GM10248 (cell line): ENCODE data around the gene RFNG.

ENCODE experiments used
- CTCF ChIA-PET: fragments of 300-600 bp; sonication (Branson Sonifier 250); formaldehyde crosslinking; extraction: SDS; loops from one replicate; lab custom pipeline; 2021; ENCODE audit warnings: antibody characterized with exemption; lab: Yijun Ruan, JAX
- POLR2A ChIA-PET: fragments of 350-650 bp; sonication (Branson Sonifier 250); formaldehyde crosslinking; extraction: SDS; loops from one replicate; lab custom pipeline; 2020; ENCODE audit warnings: antibody characterized with exemption; lab: Yijun Ruan, JAX
- DNase-seq: peaks from one replicate; pipeline ENCODE4 v3.0.0; 2012; ENCODE audit errors: extremely low spot score
- CTCF ChIP-seq: IDR thresholded peaks from 2 replicates; pipeline ENCODE4 v1.5.1; 2012; ENCODE audit warnings: mild to moderate bottlenecking, low read depth; ENCODE audit errors: extremely low read depth, missing control alignments, control extremely low read depth

The RFNG gene

GRCh38 chr17:82077617-82078358 lies 26.2 kb upstream of the RFNG start:
- ChIA-PET POLR2A (no interaction called here), CTCF (interaction anchor here (2.4 kb wide), 1 partner anchor 18 kb away, joined by 5 read pairs; no protein-coding TSS in a partner anchor)
- no peak for DNase-seq

GRCh38 chr17:82076785-82077591 lies 25.4 kb upstream of the RFNG start:
- DNase-seq, result no peak
- no peak for TF ChIP-seq CTCF
- CTCF ChIA-PET, result interaction anchor here (0.9 to 2.4 kb wide), 4 partner anchors 8 to 46 kb away, joined by 3 to 5 read pairs (median 3); partner anchors contain the start of gene DCXR
- POLR2A ChIA-PET, result interaction anchor here (1.1 kb wide), 1 partner anchor 9 kb away, joined by 3 read pairs; no protein-coding TSS in a partner anchor

More at GRCh38 chr17:82077617-82078358, 26.2 kb upstream of the RFNG start:
- no peak for TF ChIP-seq CTCF

GRCh38 chr17:82076018-82076784 lies 24.6 kb upstream of the RFNG start:
- no peak for TF ChIP-seq CTCF
- ChIA-PET POLR2A (interaction anchor here (0.5 to 1.1 kb wide), 2 partner anchors 10 to 269 kb away, joined by 3 to 4 read pairs; no protein-coding TSS in a partner anchor), CTCF (interaction anchor here (0.9 to 2.4 kb wide), 4 partner anchors 9 to 46 kb away, joined by 3 to 5 read pairs (median 3); partner anchors contain the start of gene DCXR)
- no peak for DNase-seq

GRCh38 chr17:82073446-82073845 lies 21.8 kb upstream of the RFNG start:
- no peak for DNase-seq
- TF ChIP-seq CTCF, result no peak
- ChIA-PET POLR2A (no interaction called here), CTCF (interaction anchor here (0.7 to 1.6 kb wide), 3 partner anchors 20 to 114 kb away, joined by 3 to 5 read pairs (median 3); partner anchors contain the start of gene DCXR)

GRCh38 chr17:82072827-82073226 lies 21.2 kb upstream of the RFNG start:
- ChIA-PET CTCF (interaction anchor here (0.7 to 1.2 kb wide), 2 partner anchors 35 to 114 kb away, joined by 3 to 5 read pairs; partner anchors contain the start of gene DCXR), POLR2A (no interaction called here)
- no peak for TF ChIP-seq CTCF
- no peak for DNase-seq

- no peak for TF ChIP-seq CTCF
- no peak for DNase-seq
- POLR2A ChIA-PET, result no interaction called here
- CTCF ChIA-PET, result interaction anchor here (1.2 kb wide), 1 partner anchor 130 kb away, joined by 3 read pairs; no protein-coding TSS in a partner anchor
Observed at GRCh38 chr17:82070611-82071010, 19.0 kb upstream of the RFNG start.
